GM19324 (cell line): Measurements from ENCODE around the gene MRM2.

Experiments
- ATAC-seq: cut with Tn5 transposase; IDR thresholded peaks from one replicate; pipeline ENCODE4 v1.9.1; 2021; ENCODE audit warnings: mild to moderate bottlenecking, moderate library complexity; ENCODE audit not compliant: unreplicated experiment, low FRiP score

The MRM2 gene

DNA sequence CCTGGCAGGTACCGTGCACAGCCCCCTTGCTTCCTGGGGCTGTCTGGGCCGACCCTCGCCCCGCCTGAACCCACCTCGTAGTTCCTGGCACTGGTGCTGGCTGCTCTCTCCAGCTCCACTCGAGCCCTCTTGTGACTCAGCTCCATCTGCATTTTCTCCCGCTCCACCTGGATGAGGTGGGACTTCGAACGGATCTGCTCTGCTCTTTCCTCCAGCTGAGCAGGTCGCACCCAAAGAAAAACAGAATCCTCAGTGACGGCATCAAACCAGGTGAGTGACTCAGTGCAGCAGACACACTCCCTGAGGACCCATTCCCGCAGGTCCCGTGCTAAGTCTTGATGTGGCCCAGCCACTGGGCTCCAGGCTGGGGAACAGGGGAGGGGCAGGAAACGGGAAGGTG lies 16.7 kb downstream of the MRM2 start:
- ATAC-seq: no peak

- ATAC-seq: no peak
Observed at GRCh38 chr7:2224934-2225333, 17.1 kb downstream of the MRM2 start.

- no peak for ATAC-seq
Observed at GRCh38 chr7:2224491-2224928, 17.5 kb downstream of the MRM2 start.

- ATAC-seq: no peak
Observed at GRCh38 chr7:2223321-2223720, 18.7 kb downstream of the MRM2 start.

DNA sequence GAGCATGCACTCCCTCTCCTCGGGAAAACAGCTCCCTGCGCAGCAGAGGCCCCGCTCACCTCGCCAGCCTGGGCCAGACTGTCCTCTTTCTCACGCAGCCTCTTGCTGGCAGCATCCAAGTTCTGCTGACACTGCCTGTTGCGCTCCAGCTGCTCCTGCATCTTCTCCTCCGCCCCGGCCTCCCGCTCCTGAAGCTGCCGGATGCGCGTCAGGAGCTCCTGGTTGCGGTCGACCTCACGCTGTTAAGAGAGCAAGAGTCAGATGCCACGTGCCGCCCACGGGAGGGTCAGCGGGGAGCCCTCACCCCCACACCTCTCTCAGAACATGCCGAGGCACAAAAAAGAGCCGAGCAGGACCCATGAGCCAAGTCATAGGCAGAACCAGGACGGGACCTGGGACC lies 19.5 kb downstream of the MRM2 start:
- no peak for ATAC-seq

DNA sequence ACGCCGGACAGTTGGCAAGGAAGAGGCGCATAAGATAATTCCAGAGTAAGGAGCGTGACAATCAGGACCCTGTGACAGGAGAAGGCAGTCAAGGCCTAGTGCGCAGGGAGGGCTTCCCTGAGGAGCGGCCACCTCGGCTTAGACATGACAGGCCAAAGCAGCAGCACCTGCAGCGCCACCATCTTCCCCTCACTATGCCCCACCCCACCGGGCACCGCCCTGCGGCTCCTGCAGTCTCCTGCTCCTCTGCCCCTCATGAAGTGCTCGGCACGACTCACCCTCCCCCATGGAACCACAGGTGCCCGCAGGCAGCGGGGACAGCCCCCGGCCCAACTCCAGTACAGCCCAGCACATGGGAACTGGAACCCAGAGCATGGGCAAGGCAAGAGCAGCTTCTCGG lies 21.1 kb downstream of the MRM2 start:
- no peak for ATAC-seq

DNA sequence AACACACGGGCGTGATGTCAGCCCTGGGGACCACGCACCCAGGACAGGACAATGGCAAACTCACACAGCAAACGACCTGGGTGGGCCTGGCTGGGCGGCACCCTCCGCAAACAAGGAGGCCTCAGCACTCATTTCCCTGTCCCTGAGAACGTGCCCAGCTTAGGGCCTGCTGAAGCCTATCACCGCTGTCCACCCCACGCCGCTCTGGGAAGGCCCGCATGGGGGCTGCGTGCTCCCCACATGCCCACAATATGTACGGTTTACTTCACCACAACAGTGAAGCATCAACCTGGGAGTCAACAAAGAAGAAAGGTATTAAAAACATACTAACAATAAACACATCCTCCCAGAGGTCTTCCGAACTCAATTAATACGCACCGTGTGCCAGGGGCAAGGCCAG lies 21.5 kb downstream of the MRM2 start:
- no peak for ATAC-seq

DNA sequence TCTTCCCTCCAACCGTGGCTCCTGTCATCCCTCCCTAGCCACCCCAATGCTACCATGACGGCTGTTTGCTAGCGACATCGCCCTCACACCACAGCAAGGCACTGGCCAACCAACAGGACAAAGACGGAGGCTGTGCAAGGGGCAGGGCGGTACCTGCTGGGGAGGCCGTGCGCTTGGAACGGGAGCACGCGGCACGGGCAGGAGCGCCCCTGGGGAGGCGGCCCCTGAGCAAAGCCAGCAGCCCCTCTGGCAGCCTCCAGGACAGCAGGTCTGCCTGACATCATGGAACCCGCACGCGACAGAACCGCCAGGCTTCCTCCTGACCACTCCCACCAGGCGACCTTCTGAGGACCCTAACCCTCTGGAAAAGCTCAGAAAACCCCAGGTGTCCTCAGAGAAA lies 22.0 kb downstream of the MRM2 start:
- ATAC-seq: no peak

- ATAC-seq: no peak
Observed at GRCh38 chr7:2219606-2220005, 22.4 kb downstream of the MRM2 start.

- no peak for ATAC-seq
Observed at GRCh38 chr7:2219136-2219535, 22.9 kb downstream of the MRM2 start.

GRCh38 chr7:2218444-2218785 lies 23.6 kb downstream of the MRM2 start:
- ATAC-seq: no peak

- no peak for ATAC-seq
Observed at GRCh38 chr7:2217716-2218443, 24.1 kb downstream of the MRM2 start.

DNA sequence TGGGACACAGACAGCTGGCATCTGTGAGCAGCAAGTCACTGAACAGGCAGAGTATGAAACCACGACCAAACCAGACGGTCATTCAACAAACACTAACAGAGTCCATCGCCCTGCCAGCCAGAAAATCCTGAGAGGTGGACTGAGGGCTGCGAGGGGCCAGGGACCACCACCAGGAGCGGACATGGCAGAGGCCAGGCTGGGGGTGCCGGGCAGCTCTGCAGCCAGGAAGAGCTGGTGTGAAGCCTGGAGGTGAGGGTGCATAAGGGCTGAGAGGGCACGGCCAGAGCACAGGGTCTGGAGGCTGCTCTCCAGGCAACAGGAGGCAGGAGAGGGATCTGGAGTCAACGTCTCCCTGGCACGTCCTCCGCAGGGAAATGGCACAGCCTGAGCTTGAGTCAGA lies 24.8 kb downstream of the MRM2 start:
- ATAC-seq: no peak

DNA sequence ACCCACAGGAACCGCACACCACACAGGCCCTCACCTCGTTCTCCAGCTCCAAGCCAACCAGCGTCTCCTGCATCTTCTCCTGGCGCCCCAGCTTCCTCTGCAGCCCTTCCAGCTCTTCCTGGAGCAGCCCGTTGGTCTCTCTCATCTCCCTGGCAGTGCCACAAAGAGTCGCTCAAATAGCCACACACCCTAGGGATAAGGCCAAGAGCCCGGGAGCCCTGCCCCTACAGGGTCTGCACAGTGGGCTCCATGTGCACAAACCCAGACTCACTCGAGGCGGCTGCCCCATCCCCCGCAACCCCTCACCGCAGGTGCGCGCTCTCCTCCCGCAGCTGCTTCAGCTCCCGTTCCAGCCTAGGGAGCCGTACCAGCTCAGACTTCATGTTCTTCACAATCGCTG lies 26.2 kb downstream of the MRM2 start:
- ATAC-seq: no peak

DNA sequence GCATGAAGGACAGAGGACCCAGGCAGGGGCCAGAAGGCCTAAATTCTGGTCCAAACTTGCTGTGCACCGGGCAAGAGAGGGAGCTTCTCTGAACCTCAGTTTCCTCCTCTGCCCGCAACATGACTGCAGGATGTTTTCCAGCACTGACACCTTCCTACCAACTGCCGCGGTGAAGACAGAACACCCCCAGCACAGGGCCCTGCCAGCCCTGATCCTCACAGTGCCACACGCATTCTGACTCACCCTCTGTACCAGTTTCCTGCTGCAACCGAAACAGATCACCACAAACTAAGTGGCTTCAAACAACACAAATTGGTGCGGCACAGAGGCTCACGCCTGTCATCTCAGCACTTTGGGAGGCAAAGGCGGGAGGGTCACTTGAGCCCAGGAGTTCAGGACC lies 27.4 kb downstream of the MRM2 start:
- ATAC-seq: no peak

DNA sequence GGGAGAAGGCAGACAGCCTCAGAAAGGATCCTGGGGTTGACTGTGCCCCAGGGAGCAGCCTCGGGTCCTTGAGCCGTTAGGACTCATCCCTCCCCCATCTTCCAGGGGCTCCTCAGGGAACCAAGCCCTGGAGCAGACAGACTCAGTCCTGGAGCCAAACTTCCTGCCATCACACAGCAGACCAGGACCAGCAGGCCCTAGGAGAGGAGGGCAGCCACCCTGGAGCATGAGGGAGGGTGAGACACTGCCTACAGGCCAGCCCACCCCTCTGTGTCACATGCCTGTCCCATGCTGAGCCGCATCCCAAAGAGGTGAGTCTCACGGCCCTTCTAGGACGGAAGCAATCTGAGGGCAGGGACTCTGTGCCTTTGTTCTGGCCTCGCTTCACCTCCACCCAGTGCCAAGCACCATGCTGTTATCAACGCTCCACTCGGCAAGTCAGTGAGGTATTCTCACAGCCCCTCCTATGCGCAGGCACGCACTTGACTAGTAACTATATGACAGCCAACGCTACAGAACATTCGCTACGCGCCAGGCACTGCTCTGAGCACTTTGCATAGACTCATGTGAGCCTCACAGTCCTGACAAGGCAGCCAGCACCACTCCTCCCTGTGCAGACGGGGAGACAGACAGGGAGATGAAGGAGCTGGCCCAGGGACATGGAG lies 28.3 kb downstream of the MRM2 start:
- ATAC-seq: no peak

- no peak for ATAC-seq
Observed at GRCh38 chr7:2212906-2213305, 29.1 kb downstream of the MRM2 start.

- no peak for ATAC-seq
Observed at GRCh38 chr7:2211926-2212325, 30.1 kb downstream of the MRM2 start.

DNA sequence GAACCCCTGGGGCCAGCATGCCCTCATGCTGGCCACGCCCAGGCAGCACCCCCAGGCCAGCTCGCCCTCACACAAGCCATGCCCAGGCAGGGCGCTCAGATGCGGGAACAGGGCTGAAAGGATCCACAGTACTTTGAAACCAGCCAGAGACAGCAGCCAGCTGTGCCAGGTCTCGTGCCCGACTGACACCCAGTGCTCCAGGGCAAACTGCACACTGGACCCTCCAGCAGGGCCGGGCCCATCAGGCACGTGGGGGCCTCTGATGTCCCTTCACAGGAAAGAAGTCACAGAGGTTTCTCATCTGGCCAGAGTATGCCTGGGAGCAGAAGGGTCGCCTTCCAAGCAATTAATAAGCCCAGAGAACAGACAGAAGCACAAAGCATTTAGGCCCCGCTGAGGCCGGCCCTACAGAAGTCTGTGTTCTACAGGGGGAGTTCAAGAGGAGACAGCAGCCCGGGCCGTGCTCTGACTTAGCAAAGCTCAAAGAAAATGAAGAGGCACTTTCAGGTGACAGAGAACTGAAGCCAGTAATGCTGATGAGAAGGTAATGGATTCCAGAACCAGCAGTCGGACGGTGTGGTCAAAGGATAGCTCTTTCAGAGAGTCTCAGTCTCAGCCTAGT lies 30.6 kb downstream of the MRM2 start:
- ATAC-seq: no peak

DNA sequence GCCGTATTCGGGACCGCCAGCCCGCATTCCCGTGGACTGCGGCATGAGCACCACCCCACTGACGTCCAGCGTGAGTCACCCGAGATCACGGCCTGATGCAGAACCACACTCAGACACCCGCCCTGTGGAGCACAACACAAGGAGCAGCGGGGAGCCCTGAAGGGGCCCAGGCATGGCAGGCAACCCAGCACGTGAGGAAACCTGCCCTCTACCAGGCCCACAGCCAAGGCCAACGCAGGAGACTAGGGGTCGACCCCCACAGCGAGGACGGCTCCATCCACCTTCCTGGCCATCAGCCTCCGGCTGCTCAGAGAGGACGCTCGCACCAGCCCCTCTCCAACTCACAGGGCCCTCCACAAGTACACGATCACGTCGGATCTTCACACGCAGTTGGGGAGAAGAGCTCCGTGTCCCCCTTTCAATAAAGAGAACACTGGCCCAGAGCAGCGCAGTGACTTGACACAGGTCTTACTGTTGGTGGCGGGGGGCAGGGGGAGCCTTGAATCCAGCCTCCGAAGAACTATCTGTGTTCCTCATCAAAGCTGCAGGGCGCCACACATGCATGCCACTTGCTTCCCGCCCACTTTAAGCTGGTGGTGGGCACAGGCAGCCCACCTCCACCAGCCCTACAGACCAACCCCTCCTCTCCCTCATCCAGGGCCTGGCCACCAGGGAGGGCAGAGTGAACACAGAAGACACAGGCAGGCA lies 31.3 kb downstream of the MRM2 start:
- no peak for ATAC-seq

DNA sequence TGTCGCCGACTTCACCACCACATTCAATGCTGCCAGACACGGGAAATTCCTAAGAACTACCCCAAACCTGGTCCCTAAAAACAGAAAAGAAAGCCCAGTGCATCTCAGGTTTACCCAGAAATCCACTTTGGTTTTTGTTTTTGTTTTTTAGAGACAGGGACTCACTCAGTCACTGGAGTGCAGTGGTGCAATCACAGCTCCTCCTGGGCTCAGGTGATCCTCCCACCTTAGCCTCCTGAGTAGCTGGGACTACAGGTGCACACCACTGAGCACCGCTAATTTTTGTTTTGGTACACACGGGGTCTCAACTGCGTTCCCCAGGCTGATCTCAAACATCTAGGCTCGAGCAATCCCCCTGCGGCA lies 32.1 kb downstream of the MRM2 start:
- ATAC-seq: no peak
